22Rv1 (cell line): Measurements from ENCODE around the gene CLEC7A.

ENCODE experiments used
- CTCF ChIP-seq: fragments of 450-650 bp; IDR thresholded peaks from 2 replicates; pipeline ENCODE4 v1.5.1; 2017; ENCODE audit warnings: mild to moderate bottlenecking
- ZFX ChIP-seq: fragments of 450-650 bp; IDR thresholded peaks from 2 replicates; pipeline ENCODE4 v1.6.1; 2017; ENCODE audit warnings: antibody characterized with exemption, borderline replicate concordance

DNA sequence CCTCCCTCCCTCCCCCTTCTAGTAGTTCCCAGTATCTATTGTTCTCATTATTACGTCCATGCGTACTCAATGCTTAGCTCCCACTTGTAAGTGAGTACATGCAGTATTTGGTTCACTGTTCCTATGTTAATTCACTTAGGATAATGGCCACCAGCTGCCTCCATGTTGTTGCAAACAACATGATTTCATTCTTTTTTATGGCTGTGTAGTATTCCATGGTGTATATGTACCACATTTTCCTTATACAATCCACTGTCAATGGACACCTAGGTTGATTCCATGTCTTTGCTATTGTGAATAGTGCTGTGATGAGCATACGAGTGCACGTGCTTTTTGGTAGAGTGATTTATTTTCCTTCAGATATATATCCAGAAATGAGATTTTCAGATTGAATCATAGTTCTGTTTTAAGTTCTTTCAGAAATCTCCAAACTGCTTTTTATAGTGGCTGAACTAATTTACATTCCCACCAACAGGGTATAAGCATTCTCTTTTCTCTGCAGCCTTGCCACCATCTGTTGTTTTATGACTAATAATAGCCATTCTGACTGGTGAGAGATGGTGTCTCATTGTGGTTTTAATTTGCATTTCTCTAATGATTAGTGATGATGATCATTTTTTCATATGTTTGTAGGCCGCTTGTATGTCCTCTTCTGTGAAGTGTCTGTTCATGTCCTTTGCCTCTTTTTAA, 17.9 kb upstream of the CLEC7A start:
- TF ChIP-seq CTCF (no peak), ZFX (no peak)
